ENCODE data around the gene MRPS24.

GRCh38 chr7:43884209-43884608 is 14.9 kb upstream of the MRPS24 start:
- TF ChIP-seq CTCF (optimal IDR thresholded peaks at IDR 0.05 in 1 of 3, IDR thresholded peaks at IDR 0.05 in 1 of 3, conservative IDR thresholded peaks at IDR 0.05 in 1 of 3; ENCODE audit: extremely low read depth in 1 of 3, insufficient read depth in 2 of 3, low read length in 3 of 3) = no peak
- TF ChIP-seq EZH2 (IDR thresholded peaks at IDR 0.05; ENCODE audit: low read length) = no peak
